Measurements from ENCODE around the gene ARHGAP9.

Gene ARHGAP9

GRCh38 chr12:57467212-57467874, 12.3 kb downstream of the ARHGAP9 start:
- no peak for DNase-seq
- TF ChIP-seq POLR2A (IDR thresholded peaks at IDR 0.05; ENCODE audit: low read length) (no peak), GATA1 (IDR thresholded peaks at IDR 0.05; ENCODE audit: low read depth, low read length) (no peak)

GRCh38 chr12:57465747-57466505, 13.7 kb downstream of the ARHGAP9 start:
- DNase-seq: no peak
- no peak for TF ChIP-seq GATA1 (IDR thresholded peaks at IDR 0.05; ENCODE audit: low read depth, low read length)
- TF ChIP-seq POLR2A (IDR thresholded peaks at IDR 0.05; ENCODE audit: low read length): no peak

GRCh38 chr12:57465030-57465746, 14.5 kb downstream of the ARHGAP9 start:
- no peak for DNase-seq
- TF ChIP-seq GATA1 (IDR thresholded peaks at IDR 0.05; ENCODE audit: low read depth, low read length) (no peak), POLR2A (IDR thresholded peaks at IDR 0.05; ENCODE audit: low read length) (no peak)

- no peak for DNase-seq
- no peak for TF ChIP-seq GATA1 (IDR thresholded peaks at IDR 0.05; ENCODE audit: low read depth, low read length)
- no peak for TF ChIP-seq POLR2A (IDR thresholded peaks at IDR 0.05; ENCODE audit: low read length)
Measured at GRCh38 chr12:57464569-57464968, 15.1 kb downstream of the ARHGAP9 start.

- no peak for TF ChIP-seq POLR2A (IDR thresholded peaks at IDR 0.05; ENCODE audit: low read length)
- no peak for TF ChIP-seq GATA1 (IDR thresholded peaks at IDR 0.05; ENCODE audit: low read depth, low read length)
- no peak for DNase-seq
Measured at GRCh38 chr12:57462912-57463253, 16.8 kb downstream of the ARHGAP9 start.

GRCh38 chr12:57462251-57462911, 17.3 kb downstream of the ARHGAP9 start:
- TF ChIP-seq POLR2A (IDR thresholded peaks at IDR 0.05; ENCODE audit: low read length) (no peak), GATA1 (IDR thresholded peaks at IDR 0.05; ENCODE audit: low read depth, low read length) (no peak)

GRCh38 chr12:57461917-57462250, 17.8 kb downstream of the ARHGAP9 start:
- TF ChIP-seq GATA1 (IDR thresholded peaks at IDR 0.05; ENCODE audit: low read depth, low read length) (no peak), POLR2A (IDR thresholded peaks at IDR 0.05; ENCODE audit: low read length) (no peak)

More at GRCh38 chr12:57462251-57462911, 17.3 kb downstream of the ARHGAP9 start:
- peak; percentile 80 to 90 for DNase-seq

GRCh38 chr12:57461276-57461916, 18.3 kb downstream of the ARHGAP9 start:
- peak; percentile 40 to 59 for DNase-seq
- TF ChIP-seq POLR2A (IDR thresholded peaks at IDR 0.05; ENCODE audit: low read length): no peak
- TF ChIP-seq GATA1 (IDR thresholded peaks at IDR 0.05; ENCODE audit: low read depth, low read length): no peak

More at GRCh38 chr12:57461917-57462250, 17.8 kb downstream of the ARHGAP9 start:
- DNase-seq: no peak

GRCh38 chr12:57460841-57461275, 18.8 kb downstream of the ARHGAP9 start:
- no peak for TF ChIP-seq POLR2A (IDR thresholded peaks at IDR 0.05; ENCODE audit: low read length)
- no peak for TF ChIP-seq GATA1 (IDR thresholded peaks at IDR 0.05; ENCODE audit: low read depth, low read length)
- no peak for DNase-seq

GRCh38 chr12:57460468-57460784, 19.2 kb downstream of the ARHGAP9 start:
- TF ChIP-seq GATA1 (IDR thresholded peaks at IDR 0.05; ENCODE audit: low read depth, low read length): no peak
- no peak for TF ChIP-seq POLR2A (IDR thresholded peaks at IDR 0.05; ENCODE audit: low read length)
- DNase-seq: no peak

GRCh38 chr12:57459750-57460467, 19.8 kb downstream of the ARHGAP9 start, which contains the start of gene GLI1:
GLI1 (plus strand) TSS chr12:57459785; CDS start chr12:57463692, 3,907 bp downstream.
- no peak for DNase-seq
- TF ChIP-seq POLR2A (IDR thresholded peaks at IDR 0.05; ENCODE audit: low read length): no peak
- TF ChIP-seq GATA1 (IDR thresholded peaks at IDR 0.05; ENCODE audit: low read depth, low read length): no peak

- DNase-seq: peak; percentile 92 to 96
- TF ChIP-seq POLR2A (IDR thresholded peaks at IDR 0.05; ENCODE audit: low read length): no peak
- no peak for TF ChIP-seq GATA1 (IDR thresholded peaks at IDR 0.05; ENCODE audit: low read depth, low read length)
Measured at GRCh38 chr12:57459055-57459749, 20.5 kb downstream of the ARHGAP9 start.

All from erythroblast (primary cell).